Activated gamma-delta T cell (primary cell): ENCODE measurements around the gene RPS3.

Experiments
- DNase-seq: peaks from one replicate; lab custom pipeline; 2025; lab: John Stamatoyannopoulos, UW

RPS3 gene

DNA sequence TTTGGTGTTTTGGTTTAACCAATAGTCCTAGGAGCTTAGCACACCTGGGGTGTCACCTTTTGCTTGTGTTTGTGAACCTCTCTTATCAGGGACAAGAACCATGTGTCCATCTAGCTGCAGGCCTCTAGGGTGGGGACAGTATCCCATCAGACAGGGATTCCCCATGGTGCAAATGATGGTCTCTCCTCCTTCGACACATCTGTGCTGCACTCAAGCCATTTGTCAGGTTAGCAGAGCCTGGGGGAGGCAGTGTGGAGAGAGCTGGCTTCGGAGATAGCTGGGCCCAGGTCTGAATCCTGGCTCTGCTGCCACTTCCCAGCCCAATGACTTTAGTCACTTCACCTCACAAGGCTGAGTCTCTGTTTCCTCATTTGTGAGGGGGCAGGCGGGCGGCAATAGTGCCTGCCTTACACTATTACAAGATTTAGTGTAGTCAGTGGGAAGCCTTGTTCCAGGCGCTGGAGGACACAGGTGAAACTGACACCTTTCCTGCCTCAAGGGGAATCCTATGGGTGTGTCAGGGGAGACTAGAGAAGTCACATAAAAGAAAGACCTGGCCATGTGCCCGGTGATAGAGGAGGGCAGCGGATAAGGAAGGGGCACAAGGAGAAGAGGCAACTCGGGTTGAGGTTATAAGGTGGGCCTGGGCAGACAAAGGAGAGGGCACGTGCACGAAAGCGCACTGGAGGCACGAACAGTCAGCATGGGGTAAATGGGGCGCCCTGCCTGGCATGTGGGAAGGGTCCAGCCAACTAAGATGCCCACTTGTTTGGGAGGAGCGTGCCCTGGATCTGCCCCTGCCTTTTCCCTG, 21.1 kb downstream of the RPS3 start:
- DNase-seq: no peak

DNA sequence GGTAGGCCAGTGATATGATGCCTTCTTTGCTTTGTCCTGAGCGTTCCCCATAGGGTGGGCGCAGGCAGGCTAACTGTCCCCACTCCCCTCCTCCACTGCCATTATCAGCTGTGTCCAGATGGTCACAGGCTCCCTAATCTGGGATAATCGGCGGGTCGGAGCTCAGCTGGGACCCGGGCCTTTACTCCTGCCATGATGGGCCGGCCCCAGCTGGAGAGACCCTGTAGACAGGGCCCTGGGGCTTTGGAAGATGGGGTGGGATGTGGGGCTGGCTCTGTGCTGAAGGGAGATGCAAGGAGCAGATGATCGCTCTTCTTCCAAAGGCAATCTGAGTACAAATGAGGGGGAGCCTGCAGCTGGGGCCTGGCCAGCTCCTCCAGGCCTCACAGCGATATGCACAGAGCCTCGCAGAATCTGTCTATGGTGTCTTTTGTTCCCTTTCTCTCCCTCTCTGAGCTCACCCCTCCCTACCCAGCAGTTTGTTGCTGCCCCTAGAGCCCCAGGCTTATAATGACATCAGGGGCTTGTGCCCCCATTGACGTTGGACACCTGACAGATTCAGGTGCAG, 21.8 kb downstream of the RPS3 start:
- no peak for DNase-seq

DNA sequence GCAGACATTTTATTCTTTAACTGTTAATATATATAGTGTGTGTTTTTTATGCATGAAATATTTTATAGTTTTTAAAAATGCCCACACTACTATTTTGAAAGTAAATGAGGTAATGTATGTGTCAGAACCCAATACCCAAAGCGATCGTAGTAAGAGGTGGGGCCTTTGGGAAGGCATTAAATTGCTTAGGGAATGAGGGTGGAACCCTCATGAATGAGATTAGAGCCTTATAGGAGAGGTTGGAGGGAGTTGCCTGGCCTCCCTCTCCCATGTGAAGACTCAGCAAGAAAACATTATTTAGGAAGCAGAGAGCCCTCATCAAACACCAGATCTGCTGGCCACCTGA, 22.6 kb downstream of the RPS3 start:
- DNase-seq: no peak

DNA sequence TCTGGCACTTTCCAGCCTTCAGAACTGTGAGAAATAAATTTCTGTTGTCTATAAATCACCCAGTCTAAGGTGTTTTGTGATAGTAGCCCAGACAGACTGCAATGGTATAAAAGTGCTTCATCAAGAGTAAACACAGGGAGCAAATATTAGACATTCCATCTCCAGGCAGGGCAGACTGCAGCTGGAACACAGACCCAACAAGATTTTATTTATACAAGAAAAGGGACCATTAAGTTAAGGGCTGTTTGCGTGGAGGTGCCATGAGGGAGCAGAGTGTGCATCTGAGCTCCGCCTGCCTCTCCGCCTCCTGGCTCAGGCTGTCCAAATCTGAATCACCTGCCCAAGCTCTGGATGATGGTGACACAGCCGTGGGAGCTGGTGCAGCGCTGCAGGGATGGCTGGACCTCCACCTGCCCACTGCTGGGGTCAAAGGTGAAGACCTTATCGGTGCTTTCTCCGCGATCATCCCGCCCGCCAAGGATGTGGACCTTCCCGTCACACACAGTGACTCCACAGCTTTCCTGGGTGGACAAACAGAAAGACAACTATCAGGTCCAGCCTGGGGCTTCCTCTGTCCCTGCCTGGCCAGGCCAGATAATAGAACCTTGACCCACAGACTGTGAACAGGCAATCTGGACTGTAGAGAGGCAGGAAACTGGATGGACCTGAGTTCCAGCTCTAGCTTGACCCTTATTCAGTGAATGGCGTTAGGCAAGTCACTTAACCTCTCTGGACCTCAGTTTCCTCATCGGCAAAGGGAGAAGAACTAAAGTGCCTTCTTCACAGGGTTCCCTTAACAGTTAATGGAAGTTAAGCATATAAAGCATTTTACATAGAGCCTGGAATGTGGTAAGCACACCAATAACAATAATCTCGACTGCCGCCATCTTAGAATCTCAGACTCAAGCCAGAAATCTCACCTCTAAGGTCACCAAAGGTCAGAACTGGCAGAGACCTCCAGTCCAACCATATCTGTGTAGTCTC, 23.2 kb downstream of the RPS3 start:
- DNase-seq: no peak

DNA sequence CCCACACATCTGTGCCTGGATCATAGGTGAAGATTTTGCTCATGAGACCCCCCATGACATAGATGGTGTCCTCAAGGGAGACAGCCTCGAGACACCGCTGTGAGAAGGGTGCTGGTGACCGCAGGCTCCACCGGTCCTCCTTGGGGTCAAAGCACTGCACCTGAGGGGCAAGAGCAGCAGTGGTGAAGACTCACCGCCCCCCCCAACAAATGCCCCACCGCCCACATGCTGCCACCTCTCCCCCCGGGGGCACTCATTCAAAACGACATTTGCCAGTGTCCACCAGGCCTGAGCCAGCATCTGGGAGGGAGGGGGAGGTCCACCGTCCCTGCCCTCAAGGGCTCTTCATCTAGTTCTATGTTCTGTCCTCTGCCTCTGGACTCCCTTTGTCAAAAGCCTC, 24.4 kb downstream of the RPS3 start:
- no peak for DNase-seq

DNA sequence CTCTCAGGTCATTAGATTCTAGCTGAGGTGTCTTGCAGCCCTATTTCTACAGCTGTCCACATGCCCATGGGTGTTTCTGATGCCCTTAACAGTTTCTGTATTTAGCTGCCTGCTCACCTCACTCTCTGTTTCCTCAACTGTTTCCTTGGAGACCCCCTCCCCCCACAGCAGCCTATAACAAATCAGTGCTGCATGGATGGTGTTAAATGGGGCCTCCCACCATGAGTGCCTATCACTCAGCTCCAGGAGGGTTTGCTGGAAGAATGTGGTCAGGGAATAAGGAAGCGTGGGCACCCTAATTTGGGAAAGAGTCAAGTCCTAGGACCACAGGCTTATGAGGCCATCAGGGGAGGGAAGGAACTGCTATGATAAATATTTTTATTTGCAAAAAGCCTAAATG, 25.1 kb downstream of the RPS3 start:
- no peak for DNase-seq

DNA sequence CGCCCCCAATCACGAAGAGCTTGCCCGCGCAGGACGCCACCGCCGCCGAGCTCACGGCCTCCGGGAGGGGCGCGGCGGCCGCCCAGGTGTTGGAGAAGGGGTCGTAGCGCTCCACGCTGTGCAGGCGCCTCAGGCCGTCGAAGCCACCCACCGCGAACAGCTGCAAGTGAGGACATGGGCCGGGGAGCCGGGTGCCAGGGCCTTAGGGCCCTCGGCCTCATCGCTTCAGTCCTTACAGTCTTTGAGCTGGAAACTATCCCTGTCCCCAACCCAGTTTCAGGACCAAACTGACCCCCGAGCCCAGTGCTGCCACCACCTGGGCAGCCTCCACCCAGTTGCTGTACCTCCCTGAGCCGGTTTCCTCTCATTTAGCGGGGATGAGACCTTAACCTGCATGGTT, 26.1 kb downstream of the RPS3 start:
- no peak for DNase-seq

DNA sequence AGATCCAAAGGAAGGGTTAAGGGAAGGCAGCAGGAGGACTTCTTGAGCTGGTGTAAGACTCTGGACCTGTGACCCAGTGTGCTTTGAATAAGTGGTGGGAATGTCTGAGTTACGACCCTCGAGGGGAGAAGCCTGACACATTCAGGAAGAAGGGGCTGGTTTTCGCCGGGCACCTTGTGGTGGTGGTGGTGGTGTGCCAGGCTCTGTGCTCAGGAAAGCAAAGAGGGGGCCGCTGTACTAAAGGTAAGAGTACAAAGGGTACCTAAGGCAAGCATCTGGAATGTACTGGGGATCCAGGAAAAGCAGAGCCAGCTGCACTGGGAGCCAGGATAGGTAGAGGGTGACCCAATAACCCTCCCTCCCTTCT, 27.4 kb downstream of the RPS3 start:
- no peak for DNase-seq

DNA sequence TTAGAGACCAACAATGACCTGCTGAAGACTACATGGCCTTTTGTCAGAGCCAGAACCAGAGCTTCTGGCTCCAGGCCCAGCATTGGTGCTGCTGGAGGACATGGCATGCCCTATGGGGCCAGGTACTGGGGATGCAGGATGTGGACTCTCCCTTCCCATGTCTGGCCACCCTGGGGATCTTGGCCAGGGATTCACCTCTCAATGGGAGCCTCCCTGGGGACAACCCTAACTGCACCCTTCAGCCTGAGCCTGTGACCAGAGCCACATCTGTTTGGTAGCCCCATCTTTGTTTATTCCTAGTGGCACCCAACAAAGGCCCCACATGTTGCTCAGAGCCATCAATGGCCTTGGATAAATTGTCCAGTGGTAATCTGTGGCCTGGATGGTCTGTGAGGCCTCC, 27.9 kb downstream of the RPS3 start:
- DNase-seq: no peak

DNA sequence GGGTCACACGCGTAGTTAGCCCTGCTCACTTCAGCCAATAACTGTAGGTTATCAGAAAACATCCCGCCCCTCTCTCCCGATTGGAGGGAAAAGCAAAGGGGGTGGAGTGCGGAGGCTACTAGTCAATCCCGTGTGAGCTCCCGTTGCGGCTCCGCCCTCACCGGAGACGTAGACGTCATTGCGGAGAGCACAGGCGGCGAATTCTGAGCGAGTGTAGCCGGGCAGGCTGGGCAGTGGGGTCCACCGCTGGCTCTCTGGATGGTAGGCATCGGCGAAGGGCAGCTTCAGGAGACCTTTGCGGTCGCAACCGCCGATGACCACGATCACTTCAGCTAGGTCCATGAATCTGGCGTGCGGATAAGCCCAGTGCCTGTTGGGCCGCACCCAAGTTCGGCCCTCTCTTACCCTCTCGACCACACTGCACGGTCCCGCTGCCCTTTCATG, 29.0 kb downstream of the RPS3 start:
- DNase-seq: no peak

DNA sequence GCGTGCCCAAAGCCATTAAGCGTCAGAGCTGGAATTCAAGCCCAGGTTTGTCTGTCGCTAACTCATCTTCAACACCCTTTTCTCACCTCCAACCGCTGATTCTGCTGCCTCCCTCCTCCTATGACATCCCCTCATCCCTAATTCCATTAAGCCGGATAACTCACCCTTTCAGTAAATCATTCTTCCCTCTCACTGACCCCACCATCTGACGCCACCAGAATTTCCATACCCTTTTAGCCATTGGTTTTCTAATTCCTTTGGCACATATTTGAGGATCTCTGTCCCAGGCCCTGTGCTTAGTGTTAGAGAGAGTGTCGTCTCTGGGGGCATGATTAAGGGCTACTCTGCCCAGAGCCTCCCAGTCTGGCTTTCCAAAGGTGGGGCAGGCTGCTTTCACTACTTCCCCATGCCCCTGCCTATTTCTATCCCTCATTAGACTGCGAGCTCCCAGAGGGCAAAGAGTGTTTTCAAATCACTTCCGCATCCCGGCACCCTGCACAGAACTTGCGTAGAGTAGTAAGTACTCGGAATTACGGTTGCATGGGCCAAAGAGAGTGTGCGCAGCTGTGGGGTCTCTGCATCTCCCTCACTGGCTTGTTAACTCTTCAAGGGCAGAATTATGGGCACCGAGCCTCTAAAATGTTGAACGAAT, 29.8 kb downstream of the RPS3 start:
- no peak for DNase-seq

DNA sequence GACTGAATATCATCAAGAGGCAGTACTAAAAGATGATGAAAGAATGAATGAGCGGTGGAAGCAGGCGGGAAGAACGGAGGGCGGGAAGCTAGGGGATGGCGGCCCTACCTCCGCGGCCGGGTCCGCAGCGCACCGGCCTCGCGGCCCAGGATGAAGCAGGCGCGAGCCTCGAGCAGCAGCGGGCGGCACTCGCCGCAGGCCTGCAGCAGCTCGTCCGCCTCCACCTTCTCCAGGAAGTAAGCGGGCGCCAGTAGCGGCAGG, 30.3 kb downstream of the RPS3 start:
- DNase-seq: no peak

DNA sequence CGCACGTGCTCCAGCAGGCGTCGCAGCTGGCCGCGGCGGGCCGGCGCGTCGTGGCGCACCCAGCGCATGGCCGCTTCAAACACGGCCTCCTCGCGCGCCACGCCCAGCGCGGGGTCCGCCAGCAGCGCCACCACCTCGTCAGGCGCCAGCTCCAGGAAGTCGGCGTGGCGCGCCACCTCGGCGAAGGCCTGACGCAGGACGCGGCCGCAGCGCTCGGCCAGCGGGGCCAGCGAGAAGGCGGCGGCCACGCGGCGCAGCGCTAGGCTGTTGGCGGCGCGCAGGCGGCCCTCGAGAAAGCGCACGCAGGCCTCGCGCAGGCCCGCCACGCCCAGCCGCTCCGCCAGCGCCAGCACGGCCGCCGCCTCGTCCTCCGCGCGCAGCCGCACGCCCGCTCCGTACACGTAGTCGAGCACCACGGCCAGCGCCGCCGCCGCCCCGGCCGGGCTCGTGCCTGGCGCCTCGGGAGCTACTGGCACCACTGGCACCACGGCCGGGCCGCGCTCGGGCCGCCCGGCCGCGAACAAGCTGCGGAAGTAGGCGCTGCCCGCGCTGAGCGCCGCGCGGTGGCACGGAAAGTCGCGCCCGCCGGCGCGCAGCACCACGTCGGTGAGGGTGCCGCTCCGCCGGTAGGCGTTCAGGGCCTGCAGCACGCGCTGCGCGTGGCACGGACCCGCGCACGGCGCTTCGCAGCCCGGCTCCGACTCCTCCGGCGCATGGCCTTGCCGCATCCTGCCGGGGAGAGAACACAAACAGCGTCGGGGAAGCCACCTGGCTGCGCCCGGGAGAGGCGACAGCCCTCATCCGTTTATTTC, 30.8 kb downstream of the RPS3 start:
- DNase-seq: peak; percentile 67

DNA sequence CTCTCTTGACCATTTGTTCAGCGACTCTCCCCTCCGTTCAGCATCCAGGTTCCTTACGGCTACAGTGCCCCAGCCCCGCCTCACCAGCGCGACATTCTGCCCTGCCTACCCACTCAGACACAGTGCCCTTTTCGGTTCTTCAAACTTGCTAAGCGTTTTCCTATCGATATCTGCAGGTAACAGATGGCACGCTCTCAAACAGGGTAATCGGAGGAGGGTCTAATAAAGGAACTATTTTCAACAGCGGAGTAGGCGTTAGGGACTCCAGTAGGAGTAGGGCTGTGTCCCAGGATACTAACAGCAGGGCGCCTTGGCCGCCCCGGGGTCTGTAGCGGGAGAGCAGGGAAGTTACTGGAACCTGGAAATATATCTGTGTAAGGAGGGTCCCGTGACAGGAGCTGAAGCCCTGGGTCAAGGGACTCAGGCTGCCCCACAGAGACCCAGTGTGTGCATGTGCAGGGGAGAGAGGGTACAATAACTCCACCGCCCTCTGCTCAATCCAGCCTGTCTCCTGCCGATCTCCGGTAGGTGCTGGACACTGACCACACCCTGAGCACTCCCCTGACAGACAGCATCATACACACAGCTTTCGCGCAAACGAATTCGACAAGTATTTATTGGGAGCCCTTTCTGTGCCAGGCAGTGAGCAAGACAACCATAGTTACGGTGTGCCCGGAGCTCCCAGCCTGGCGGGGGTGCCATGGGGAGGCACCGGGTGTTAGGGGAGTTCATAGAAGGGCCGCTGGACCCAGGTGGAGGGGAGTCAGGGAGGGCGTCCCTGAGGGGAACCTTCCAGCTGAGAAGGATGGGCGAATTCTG, 31.6 kb downstream of the RPS3 start:
- DNase-seq: no peak

DNA sequence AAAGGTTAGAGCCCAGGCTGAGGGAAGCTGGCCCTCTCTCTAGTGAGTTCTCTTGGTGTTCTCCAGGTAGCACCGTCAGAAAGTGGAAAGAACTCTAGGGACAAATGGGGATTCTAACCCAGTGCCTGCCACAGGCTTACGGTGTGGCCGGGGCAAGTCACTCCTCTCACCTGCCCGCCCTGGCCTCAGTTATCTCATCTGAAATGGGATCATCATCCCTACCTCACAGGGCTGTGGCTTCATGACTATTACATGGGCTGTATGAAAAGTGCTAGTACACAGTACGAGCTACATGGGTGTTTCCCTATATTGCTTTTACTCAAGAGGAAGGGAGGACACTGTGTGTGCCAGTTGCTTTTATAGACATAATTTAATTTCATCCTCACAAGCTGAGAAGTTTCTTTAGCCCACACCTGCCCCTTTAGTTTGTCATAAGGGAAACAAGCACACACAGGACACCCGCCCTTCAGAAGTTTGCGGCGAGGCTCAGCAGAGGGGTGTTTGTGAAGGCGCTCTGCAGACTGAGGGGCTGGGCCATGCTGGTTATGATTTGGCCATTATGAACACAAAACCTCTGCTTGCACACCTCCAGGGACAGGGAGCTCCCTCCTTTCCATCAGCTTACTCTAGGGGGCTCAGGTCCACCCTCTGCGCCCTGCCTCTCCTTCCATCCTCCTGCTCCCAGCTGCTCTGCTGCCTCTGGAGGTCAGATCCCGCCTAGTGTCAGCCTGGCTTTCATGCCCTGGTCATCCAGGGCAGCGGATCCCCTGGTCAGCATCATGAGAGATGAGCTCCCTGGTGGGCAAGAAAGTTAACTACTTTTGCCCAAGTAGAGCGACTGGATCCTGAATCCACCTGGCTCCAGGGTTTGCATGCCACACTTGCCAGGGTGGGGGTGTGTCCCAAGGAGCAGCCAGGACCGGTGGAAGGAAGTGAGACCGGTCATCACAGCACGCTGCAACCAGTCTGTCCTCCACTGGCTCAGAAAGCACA, 32.5 kb downstream of the RPS3 start:
- DNase-seq: no peak

DNA sequence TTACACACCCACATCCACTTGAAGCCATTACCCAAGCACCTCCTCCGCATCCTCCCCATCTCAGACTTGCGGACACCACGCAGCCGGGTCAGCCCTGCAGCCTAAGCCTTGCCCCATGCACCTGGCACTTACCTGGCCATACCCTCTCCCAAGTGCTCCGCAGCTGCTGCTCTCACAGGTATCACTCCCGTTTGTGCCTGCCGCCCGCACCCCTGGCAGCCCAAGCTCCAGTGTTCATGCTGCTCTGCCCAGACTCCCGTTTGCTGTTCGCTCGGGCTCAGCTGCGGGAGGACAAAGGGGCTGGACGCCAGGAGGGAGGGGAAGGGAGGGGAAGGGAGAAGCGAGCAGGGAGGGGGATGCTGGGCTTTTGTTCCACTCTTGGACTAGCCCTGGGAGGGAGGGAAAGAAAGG, 33.6 kb downstream of the RPS3 start, which contains the start of gene KLHL35:
Gene KLHL35, minus strand, starts transcription at position 293 of the 411 bp plus-strand sequence. CDS start 2,574 bp downstream, outside the sequence.
- DNase-seq: no peak

DNA sequence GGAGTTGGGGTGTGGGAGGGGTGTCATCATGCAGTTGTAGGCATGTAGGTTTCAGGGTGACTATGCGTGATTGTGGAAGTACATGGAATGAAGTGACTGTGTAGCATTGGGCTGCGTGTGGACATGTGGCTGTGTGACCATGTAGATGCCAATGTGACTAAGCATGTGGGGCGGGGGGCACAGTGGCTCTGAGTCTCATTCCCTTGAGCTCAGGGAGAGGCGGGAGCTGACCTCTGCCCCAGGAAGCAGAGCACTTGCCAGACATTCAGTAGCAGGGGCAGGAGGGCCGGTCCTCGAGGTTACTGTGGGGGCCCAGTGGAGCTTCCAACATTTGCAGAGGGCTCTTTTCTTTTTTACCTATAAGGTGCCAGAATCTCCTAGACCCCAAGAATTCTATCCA, 34.1 kb downstream of the RPS3 start:
- DNase-seq: no peak

DNA sequence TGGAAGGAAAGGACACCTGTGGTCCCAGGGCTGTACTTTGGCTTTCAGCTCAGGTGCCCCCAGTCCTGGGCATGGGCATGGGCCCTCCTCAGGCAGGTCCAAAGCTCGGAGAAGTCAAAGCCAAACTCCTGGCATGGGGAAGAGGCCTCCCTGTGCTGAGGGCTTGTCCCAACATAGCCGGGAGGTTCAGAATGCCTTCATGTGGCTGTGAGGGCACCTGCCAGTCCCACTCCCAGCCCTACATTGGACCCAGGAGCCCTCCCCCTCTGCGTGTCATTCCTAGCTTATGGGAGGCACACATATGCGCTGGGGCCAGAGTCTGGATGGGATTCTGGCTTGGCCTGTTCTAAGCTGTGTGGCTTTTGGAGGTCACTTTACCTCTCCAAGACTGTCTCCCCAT, 34.7 kb downstream of the RPS3 start:
- no peak for DNase-seq

DNA sequence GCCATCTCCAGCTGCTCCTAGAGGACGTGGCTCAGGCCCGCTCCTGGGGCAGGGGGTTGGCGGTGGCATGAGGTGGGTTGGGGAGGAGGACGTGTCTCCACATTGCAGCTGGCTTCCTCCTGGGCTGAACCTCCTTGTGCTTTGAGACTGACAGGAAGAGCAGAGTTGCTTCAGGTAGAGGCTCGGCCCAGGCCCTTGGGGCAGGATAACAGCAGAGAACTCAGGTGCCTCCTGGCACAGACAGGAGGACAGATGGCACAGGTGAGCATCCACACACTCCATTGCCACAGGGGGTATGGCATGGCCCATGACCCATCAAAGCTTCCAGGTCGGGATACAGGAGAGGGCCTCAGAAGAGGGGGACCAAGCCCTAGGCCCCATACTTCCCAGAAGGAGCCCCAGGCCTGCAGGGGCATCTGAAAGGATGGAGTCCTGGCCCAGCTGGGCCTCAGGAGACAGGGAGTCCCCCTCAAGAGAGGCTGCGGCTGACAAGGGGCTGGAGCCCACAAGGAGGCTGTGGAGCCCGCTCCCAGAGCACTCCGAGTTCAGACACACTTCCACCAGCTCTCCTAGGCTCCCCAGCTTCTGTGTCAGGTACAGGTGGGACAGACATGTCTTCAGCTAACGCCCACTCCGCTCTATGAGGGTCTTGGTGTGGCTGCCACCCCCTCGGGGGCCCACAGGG, 35.7 kb downstream of the RPS3 start:
- no peak for DNase-seq
